ENCODE measurements around the gene SH3RF2. TPM values are rescaled to one million over a fixed set of nuclear protein-coding genes. Genes with fewer than 3 reads are reported as not detected.

The SH3RF2 gene
- total and polyA plus RNA-seq, 2 of the 13 experiments (the other 11 are each of a cell fraction or from before 2014, with no cell fraction given), result 2.6 to 3.7 TPM

GRCh38 chr5:145968970-145969713, 32.8 kb downstream of the SH3RF2 start (continued):
- TF ChIP-seq FOXA1 (IDR thresholded peaks at IDR 0.05) (no peak), FOXA1 (CRISPR knock-in tag; IDR thresholded peaks at IDR 0.05) (peak; percentile 66), RBAK (CRISPR knock-in tag; IDR thresholded peaks at IDR 0.05) (no peak), KDM5B (CRISPR knock-in tag; IDR thresholded peaks at IDR 0.05; ENCODE audit: borderline replicate concordance) (no peak), THAP11 (CRISPR knock-in tag; IDR thresholded peaks at IDR 0.05) (0 out of 2 replicates have a peak, but pooled peaks have one; percentile 36), FOSL2 (CRISPR knock-in tag; IDR thresholded peaks at IDR 0.05) (no peak), STAT6 (CRISPR knock-in tag; IDR thresholded peaks at IDR 0.05; ENCODE audit: borderline replicate concordance) (no peak), ZNF362 (CRISPR knock-in tag; IDR thresholded peaks at IDR 0.05; ENCODE audit: borderline replicate concordance) (no peak), ZNF720 (CRISPR knock-in tag; IDR thresholded peaks at IDR 0.05) (no peak), PAXIP1 (CRISPR knock-in tag; conservative IDR thresholded peaks at IDR 0.05) (peak; percentile 36; the same call in 1 of the 2 replicates), DBP (CRISPR knock-in tag; IDR thresholded peaks at IDR 0.05; ENCODE audit: not compliant biosample characterization) (no peak), RXRB (CRISPR knock-in tag; IDR thresholded peaks at IDR 0.05; ENCODE audit: borderline replicate concordance) (0 out of 2 replicates have a peak, but pooled peaks have one; percentile 4), ZNF619 (CRISPR knock-in tag; IDR thresholded peaks at IDR 0.05) (no peak), ZFYVE20 (CRISPR knock-in tag; IDR thresholded peaks at IDR 0.05; ENCODE audit: borderline replicate concordance, low read depth) (no peak), RBM22 (optimal IDR thresholded peaks at IDR 0.05; ENCODE audit: low read length) (no peak), ZBTB46 (CRISPR knock-in tag; IDR thresholded peaks at IDR 0.05; ENCODE audit: borderline replicate concordance) (no peak)
